Cardiac septum (tissue), 1 donor: ENCODE data around the gene NR5A2. TPM values are rescaled to one million over a fixed set of nuclear protein-coding genes. Genes with fewer than 3 reads are reported as not detected.

Experiments
- DNase-seq: peaks from one replicate; pipeline ENCODE4 v3.0.0-alpha.2; 2020; ENCODE audit warnings: low spot score
- intact Hi-C: fragments of 100-400 bp; cut with DNase I; formaldehyde crosslinking; loops from one replicate; pipeline ENCODE4 v1.14.0; 2022
- total RNA-seq: library from RNA; stranded (reverse); fragmentation: NEBNext Ultra II Directional; extraction: Animal tissue kit (Norgen Biotek cat#: 25700); gene quantifications from one replicate; pipeline ENCODE4 v1.2.1, GENCODE V29; 2021
- donor health status: DM: no; HTN: no; CAD: no.

NR5A2 gene
- total RNA-seq, 1 donor from 2014 or later: 0.89 TPM

- no peak for DNase-seq
- intact Hi-C loops: no loop called here
Observed at GRCh38 chr1:200035397-200035955, 8.0 kb downstream of the NR5A2 start.

- intact Hi-C loops: no loop called here
Observed at GRCh38 chr1:200035956-200036618, 8.6 kb downstream of the NR5A2 start.

GRCh38 chr1:200036619-200037270, 9.2 kb downstream of the NR5A2 start:
- no peak for DNase-seq
- intact Hi-C loops: no loop called here

More at GRCh38 chr1:200035956-200036618, 8.6 kb downstream of the NR5A2 start:
- no peak for DNase-seq

GRCh38 chr1:200037501-200037900, 10.0 kb downstream of the NR5A2 start:
- intact Hi-C loops: no loop called here
- no peak for DNase-seq

GRCh38 chr1:200037904-200038303, 10.4 kb downstream of the NR5A2 start:
- DNase-seq: no peak
- intact Hi-C loops: no loop called here

GRCh38 chr1:200038325-200038980, 10.9 kb downstream of the NR5A2 start:
- intact Hi-C loops: no loop called here
- no peak for DNase-seq

- intact Hi-C loops: no loop called here
- no peak for DNase-seq
Observed at GRCh38 chr1:200038981-200039848, 11.7 kb downstream of the NR5A2 start.

- intact Hi-C loops: loop anchor here (5.0 kb wide), 1 partner anchor 37 kb away; no protein-coding TSS in a partner anchor
- DNase-seq: no peak
Observed at GRCh38 chr1:200039849-200040474, 12.5 kb downstream of the NR5A2 start.

GRCh38 chr1:200040481-200041138, 13.1 kb downstream of the NR5A2 start:
- no peak for DNase-seq
- intact Hi-C loops: loop anchor here (5.0 kb wide), 1 partner anchor 37 kb away; no protein-coding TSS in a partner anchor

- intact Hi-C loops: loop anchor here (5.0 kb wide), 1 partner anchor 36 kb away; no protein-coding TSS in a partner anchor
- DNase-seq: no peak
Observed at GRCh38 chr1:200041337-200042118, 14.0 kb downstream of the NR5A2 start.

- intact Hi-C loops: loop anchor here (5.0 kb wide), 1 partner anchor 35 kb away; no protein-coding TSS in a partner anchor
- no peak for DNase-seq
Observed at GRCh38 chr1:200042119-200042551, 14.6 kb downstream of the NR5A2 start.

- no peak for DNase-seq
- intact Hi-C loops: loop anchor here (5.0 kb wide), 1 partner anchor 35 kb away; no protein-coding TSS in a partner anchor
Observed at GRCh38 chr1:200042552-200043335, 15.2 kb downstream of the NR5A2 start.

GRCh38 chr1:200043336-200043668, 15.8 kb downstream of the NR5A2 start:
- intact Hi-C loops: loop anchor here (5.0 kb wide), 1 partner anchor 34 kb away; no protein-coding TSS in a partner anchor
- DNase-seq: no peak

- intact Hi-C loops: no loop called here
- no peak for DNase-seq
Observed at GRCh38 chr1:200046115-200046514, 18.6 kb downstream of the NR5A2 start.

GRCh38 chr1:200048244-200048643, 20.7 kb downstream of the NR5A2 start:
- intact Hi-C loops: no loop called here
- no peak for DNase-seq

- intact Hi-C loops: no loop called here
Observed at GRCh38 chr1:200049810-200050209, 22.3 kb downstream of the NR5A2 start.

GRCh38 chr1:200051620-200052019, 24.1 kb downstream of the NR5A2 start:
- DNase-seq: no peak
- intact Hi-C loops: no loop called here

More at GRCh38 chr1:200049810-200050209, 22.3 kb downstream of the NR5A2 start:
- DNase-seq: no peak
